ENCODE measurements around the gene ADH1C.
"Not testable (repeated sequence)": the region's sequence is repeated elsewhere in the genome, so short reads cannot be mapped to it uniquely, and the experiment has no call there.

ADH1C gene

GRCh38 chr4:99356992-99357391 is 4.4 kb upstream of the ADH1C start:
- no peak for DNase-seq

DNA sequence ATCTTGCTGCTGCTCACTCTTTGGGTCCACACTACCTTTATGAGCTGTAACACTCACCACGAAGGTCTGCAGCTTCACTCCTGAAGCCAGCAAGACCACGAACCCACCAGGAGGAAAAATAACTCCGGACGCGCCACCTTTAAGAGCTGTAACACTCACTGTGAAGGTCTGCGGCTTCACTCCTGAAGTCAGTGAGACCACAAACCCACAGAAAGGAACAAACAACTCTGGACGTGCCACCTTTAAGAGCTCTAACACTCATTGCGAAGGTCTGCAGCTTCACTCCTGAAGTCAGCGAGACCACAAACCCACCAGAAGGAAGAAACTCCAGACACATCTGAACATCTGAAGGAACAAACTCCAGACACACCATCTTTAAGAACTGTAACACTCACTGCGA is 3.6 kb upstream of the ADH1C start:
- not testable (repeated sequence) for DNase-seq

- no peak for DNase-seq
Observed at GRCh38 chr4:99351487-99351886, 1.1 kb downstream of the ADH1C start.

DNA sequence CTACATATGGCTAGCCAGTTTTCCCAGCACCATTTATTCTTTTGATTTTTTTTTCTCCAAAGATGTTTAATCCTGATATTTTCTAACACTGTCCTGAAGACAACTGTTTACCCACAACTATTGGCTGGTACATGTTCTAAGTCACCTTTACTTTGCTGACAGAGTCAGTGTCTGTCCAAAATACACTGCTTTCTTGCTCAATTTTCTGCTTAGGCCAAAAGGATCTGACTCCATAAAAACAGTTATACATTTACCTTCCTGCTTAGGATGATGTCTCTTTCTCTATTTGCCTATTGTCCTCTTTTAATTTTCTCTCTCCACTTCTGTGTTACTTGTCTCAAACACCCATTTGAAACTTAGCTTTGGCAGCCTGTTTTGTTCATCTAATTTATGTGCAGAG is 3.2 kb downstream of the ADH1C start:
- DNase-seq = no peak

- not testable (repeated sequence) for DNase-seq
Observed at GRCh38 chr4:99342624-99343023, 9.9 kb downstream of the ADH1C start.

DNA sequence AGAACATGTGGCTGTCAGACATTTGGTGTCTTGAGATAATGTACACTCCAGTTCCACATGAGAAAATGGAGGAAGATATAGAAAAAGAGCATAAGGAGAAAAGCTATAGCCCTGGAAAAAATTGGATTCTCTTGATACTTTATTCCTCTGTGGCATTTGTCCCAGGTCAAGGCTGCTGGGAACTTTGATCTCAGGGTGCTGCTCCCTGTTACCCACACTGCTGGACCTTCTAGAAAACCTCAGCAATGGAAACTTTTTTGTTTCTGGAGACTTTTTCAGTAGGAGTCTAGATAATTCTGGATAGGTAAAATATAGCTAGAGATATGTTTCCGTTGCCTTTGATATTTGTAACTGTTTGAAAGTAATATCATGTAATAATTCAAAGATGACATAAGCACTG is 11.1 kb downstream of the ADH1C start:
- no peak for DNase-seq

DNA sequence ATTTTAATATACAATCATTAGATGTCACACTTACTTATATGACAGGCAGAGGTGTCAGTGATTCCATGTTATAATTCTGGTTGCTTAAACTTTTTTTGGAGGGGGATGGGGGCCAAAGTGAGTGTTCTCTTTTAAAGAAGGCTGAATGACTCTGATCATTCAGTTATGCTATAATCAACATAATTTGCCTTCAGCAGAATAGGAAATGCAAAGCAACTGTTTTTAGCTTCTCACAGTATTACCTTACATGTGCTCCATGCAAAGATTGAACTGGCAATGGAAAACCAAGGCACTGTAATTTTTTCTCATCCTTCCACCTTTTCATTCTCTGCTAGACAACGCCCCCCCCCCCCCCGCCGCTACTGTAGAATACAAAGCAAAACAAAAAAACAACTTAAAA is 13.4 kb downstream of the ADH1C start:
- DNase-seq = no peak

GRCh38 chr4:99336553-99336952 is 16.0 kb downstream of the ADH1C start:
- DNase-seq = no peak

GRCh38 chr4:99334880-99335279 is 17.7 kb downstream of the ADH1C start:
- no peak for DNase-seq

- no peak for DNase-seq
Observed at GRCh38 chr4:99330648-99331047, 21.9 kb downstream of the ADH1C start.

GRCh38 chr4:99329876-99330275 is 22.7 kb downstream of the ADH1C start:
- no peak for DNase-seq

DNA sequence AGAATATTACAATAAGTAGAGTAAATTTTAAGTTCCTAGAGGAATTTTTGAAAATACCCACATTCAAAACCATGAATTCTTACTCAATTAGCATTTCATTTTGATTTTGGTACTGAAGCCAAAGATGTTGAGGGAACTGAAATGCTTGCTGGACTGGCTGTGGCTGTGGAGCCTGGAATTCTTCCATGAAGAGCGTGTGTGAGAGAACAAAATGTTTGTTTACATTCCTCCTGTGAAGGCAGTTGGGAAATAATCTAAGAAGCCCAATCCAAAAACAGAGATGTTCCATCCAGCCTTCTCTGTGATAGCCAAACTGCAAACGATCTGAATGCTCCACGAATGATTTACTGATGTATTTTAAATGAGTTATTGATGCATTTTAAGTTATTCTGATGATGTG is 27.6 kb downstream of the ADH1C start:
- DNase-seq = no peak

DNA sequence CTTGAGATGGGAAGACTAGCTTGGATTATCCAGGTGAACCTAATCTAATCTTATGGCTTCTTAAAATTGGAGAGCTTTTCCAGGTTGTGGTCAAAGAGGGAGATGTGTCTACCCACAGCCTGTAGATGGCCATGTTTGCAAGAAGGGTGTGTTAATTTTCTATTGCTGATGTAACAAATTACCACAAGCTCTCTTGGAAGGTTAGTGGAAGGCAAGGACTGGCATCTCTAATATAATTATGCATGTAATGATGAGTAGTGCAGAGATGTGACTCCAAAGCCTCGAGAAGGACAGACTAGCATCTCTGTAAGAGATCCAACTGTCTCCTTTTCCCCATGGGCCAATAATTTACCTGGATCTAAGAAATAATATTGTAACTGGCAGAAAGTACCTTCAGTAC is 28.2 kb downstream of the ADH1C start:
- no peak for DNase-seq

DNA sequence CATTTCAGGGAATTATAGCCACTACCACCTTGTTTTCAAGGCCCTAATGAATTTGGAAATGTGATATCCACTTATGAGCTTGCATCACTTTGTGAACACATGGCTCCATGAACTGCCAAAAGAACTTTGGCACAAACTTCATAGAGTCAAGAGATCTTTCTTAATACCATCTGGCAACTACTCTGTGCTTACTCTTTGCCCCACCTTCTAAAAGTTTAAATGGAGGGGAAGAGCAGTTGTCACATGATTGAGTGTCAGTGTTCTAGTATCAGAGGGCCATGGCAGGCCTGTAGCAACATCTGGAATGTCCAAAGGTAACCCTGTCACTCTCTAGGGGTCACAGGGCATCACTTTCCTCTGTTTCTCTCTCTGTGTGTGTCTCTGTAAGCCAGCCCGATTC is 28.8 kb downstream of the ADH1C start:
- DNase-seq = peak; percentile 75

GRCh38 chr4:99321241-99322191 is 31.0 kb downstream of the ADH1C start, which contains the start of gene ADH1B:
ADH1B (minus strand) TSS chr4:99321401; CDS start chr4:99321331, 70 bp downstream.
- DNase-seq = no peak

DNA sequence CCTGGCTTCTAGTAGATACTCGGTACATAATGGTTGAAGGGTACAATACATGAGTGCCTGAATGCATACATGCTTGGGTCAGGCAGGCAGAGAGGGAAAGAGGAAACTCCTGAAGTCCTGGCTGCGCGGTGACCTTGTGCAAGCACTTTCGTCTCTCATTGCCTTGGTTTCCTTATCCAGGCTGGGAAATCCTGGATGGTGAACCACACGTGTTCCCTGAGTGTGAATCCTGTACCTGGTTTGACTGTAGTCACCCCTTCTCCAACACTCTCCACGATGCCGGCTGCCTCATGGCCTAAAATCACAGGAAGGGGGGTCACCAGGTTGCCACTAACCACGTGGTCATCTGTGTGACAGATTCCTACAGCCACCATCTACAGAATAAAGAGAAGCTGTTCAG is 34.7 kb downstream of the ADH1C start:
- DNase-seq = not testable (repeated sequence)

DNA sequence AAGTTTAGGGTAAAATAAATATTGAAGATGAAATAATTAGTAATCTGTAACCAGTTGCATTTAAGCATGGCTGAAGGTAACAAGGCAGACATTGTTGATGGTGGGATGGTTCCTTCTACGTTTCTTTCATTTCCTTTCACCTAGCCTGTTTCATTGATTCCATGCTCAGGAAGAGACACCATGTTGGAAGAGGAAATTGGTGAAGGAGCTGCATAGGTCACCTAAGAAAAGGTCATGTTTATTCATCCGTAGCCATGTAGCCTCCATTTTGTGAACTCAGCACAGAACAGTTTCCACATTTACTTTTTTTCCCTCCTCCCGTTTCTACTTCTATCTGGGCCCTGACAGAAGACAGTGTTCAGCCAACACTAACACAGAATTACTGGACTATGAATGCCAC is 35.2 kb downstream of the ADH1C start:
- DNase-seq = no peak

DNA sequence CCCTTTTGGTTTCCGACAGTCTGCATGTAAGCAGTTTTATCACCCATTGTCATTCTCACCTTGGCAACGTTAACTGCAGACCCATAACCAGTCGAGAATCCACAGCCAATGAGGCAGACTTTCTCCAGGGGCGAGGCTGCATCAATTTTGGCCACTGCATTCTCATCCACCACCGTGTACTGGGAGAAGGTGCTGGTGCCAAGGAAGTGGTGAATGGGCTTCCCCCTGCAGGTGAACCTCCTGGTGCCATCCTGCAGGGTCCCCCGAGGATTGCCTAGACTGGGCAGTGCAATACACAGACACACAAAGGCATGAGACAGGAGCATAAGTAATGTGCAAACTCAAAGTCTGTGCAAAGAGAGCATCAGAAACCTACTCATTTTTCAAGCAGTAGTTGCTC is 36.7 kb downstream of the ADH1C start:
- no peak for DNase-seq

GRCh38 chr4:99314211-99314610 is 38.3 kb downstream of the ADH1C start:
- DNase-seq = no peak

GRCh38 chr4:99310389-99310788 is 42.2 kb downstream of the ADH1C start:
- no peak for DNase-seq

- DNase-seq = no peak
Observed at GRCh38 chr4:99305638-99306400, 46.7 kb downstream of the ADH1C start.

DNA sequence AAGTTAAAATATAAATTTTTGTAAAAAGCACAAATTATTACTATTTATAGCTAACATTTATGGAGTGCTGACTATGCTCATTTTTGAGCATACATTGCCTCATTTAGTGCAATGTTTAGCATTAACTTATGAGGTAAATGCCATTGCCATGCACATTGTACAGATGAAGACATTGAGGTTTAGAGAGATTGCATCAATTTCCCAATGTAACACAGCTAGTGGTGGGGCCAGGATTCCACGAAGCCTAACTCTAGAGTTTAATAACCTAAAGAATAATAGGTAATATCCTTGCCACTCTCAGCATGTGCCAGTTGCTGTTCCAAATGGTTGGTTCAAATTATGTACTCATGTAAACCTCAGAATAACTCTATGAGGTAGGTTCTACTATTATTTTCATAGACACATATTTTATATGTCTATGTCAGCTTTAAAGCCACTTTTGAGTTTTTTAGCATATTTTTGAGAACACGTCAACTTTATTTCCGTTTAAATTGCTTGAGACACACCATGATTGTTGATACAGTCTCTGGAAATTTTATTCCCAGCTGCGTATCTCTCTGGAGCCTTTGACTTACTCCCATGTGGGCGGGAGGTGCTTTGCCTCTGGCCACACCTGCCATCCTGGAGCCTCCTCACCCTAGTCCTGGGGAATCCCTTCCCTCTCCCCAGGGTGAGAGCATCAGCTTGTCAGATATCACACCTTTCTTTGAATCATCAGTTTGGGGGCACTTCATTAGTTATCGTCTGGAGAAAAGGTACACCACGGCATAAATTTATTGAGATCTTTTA is 51.0 kb downstream of the ADH1C start:
- DNase-seq = no peak

DNA sequence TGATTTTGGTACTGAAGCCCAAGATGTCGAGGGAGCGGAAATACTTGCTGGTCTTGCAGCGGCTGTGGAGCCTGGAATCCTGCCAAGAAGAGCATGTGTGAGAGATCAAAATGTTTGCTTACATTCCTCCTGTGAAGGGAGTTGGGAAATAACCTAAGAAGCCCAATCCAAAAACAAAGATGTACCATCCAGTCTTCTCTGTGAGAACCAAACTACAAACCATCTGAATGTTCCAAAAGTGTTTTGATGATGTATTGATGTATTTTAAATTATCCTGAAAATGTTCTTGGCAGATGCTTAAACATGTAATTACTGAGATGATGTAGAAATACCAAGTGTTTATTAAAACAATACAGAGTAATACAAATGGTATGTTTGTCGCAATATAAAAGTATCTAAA is 51.6 kb downstream of the ADH1C start:
- peak; percentile 30 for DNase-seq

Data from NCI-H524 treated with DMSO at 0.1 percent for 48 hours (cell line).